ENCODE measurements around the gene HNF1B.

Gene HNF1B

GRCh38 chr17:37726891-37727675 lies 17.8 kb downstream of the HNF1B start:
- Histone ChIP-seq H3K4me3 (no peak overlapping the region), H3K27ac (no peak overlapping the region)
- no peak for TF ChIP-seq CTCF (IDR thresholded peaks at IDR 0.05)
- DNase-seq (ENCODE audit: low spot score) = no peak

DNA sequence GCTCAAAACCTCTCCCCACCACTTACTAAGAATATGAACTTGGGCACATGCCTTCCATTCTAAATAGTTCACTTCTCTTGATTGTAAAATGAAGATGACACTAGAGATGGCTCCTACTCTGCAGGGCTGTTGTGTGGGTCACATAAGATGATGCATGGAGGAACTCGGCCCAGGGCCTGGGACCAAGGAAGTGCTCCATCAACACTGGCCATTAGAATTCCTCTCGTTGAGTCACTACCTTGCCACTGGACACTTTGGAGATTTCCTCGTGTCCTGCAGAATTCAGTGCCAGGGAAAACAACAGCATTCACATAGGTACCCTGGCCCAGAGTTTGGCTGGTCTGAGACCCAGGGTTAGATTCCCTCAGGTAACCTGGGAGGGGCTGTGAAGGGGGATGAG lies 18.6 kb downstream of the HNF1B start:
- no peak for TF ChIP-seq CTCF (IDR thresholded peaks at IDR 0.05)
- Histone ChIP-seq H3K27ac (no peak overlapping the region), H3K4me3 (no peak overlapping the region)
- no peak for DNase-seq (ENCODE audit: low spot score)

DNA sequence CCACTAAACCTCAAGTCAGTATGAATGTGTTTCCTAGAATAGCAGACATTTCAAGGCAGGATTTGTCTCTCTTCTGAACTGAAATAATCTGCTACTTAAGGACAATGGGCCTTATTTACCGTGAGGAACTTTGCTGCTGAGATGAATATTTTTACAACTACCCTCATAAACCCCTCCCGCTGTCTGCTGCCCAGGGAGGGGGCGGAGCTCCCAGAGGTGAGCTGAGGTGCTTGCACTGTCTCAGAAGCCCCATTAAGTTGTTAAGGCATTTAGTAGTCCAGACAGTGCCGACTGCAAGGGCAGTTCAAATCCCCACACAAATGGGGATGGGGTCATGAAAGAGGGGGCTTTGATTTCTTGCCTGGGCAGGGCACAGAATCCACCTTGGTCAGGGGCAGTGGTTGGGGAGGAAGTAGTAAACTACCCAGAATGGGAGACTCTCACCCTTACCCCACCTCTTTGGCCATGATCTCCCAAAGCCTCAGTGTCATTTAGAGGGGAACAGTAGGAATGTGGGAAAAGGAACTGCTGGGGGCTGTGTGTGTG lies 19.2 kb downstream of the HNF1B start:
- Histone ChIP-seq H3K27ac (no peak overlapping the region), H3K4me3 (no peak overlapping the region)
- TF ChIP-seq CTCF (IDR thresholded peaks at IDR 0.05) = no peak
- DNase-seq (ENCODE audit: low spot score) = no peak

DNA sequence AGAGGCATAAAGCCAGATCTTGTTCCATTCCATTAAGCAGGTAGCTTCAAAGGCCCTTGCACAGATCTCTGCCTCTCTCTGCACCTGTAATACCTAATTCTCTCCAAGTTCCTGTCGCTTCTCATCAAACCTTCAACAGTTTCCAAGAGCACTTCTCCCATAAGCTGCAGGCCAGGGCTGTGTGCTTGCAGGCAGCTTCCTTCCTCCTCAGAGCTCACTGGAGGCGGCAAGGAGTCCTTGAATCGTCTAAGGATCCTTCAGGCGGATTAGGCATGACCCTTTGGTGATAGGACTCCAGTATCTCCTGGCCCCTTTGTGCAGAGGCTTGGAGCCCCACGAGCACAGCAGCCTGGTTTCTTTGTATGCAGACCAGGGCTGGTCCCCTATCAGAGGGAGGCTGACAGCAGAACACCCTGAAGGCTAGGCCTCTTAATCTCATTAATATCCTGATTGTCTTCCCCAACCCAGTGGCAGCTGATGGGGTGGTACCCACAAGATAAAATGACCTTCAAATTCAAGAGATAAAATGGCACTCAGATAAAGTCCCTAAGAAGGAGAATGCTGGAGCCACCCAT lies 19.8 kb downstream of the HNF1B start:
- DNase-seq (ENCODE audit: low spot score) = no peak
- Histone ChIP-seq H3K4me3 (no peak overlapping the region), H3K27ac (no peak overlapping the region)
- no peak for TF ChIP-seq CTCF (IDR thresholded peaks at IDR 0.05)

- Histone ChIP-seq H3K4me3 (no peak overlapping the region), H3K27ac (no peak overlapping the region)
- TF ChIP-seq CTCF (IDR thresholded peaks at IDR 0.05) = no peak
- no peak for DNase-seq (ENCODE audit: low spot score)
Measured at GRCh38 chr17:37720989-37721388, 23.9 kb downstream of the HNF1B start.

- Histone ChIP-seq H3K4me3 (no peak overlapping the region), H3K27ac (no peak overlapping the region)
- no peak for TF ChIP-seq CTCF (IDR thresholded peaks at IDR 0.05)
Measured at GRCh38 chr17:37719866-37720265, 25.0 kb downstream of the HNF1B start.

More at GRCh38 chr17:37719866-37720265, 25.0 kb downstream of the HNF1B start:
- DNase-seq (ENCODE audit: low spot score) = no peak

Data from coronary artery (tissue), 2 donors.